ENCODE data around the gene UBE2J2.

The UBE2J2 gene

GRCh38 chr1:1264868-1265272, 8.8 kb downstream of the UBE2J2 start:
- no peak overlapping the region for H3K4me2 ChIP-seq (ENCODE audit: low read length)
- no peaks in the 10 kb centered on the region for H3K9me3 ChIP-seq (ENCODE audit: control insufficient read depth, insufficient read depth, low read length)
- H3K36me3 ChIP-seq (ENCODE audit: control insufficient read depth, low read length): peaks cover 74% of the 10 kb centered on the region
- H4K20me1 ChIP-seq (ENCODE audit: control insufficient read depth, insufficient read depth, low read depth, low read length): no peaks in the 10 kb centered on the region
- H3K79me2 ChIP-seq (ENCODE audit: control insufficient read depth, low read length): peaks cover 54% of the 10 kb centered on the region
- 0 out of 2 replicates have a peak, but pooled peaks cover 3% of the 10 kb centered on the region for H3F3A ChIP-seq (ENCODE audit: control insufficient read depth, insufficient read depth)
- TF ChIP-seq CTCF (IDR thresholded peaks at IDR 0.05; ENCODE audit: low read depth, low read length, poor library complexity, severe bottlenecking) (peak; percentile 34), EZH2phosphoT487 (IDR thresholded peaks at IDR 0.05; ENCODE audit: borderline replicate concordance, low read length) (no peak)
- no peaks in the 10 kb centered on the region for H3K9me2 ChIP-seq (replicated peaks; ENCODE audit: control insufficient read depth, low read length)
- no peaks in the 10 kb centered on the region for H3K27me3 ChIP-seq (ENCODE audit: control insufficient read depth, low read length)
- no peak overlapping the region for H3K27ac ChIP-seq (ENCODE audit: low read depth, low read length)
- H3K4me1 ChIP-seq (ENCODE audit: control insufficient read depth, low read length): peaks cover 14% of the 10 kb centered on the region
- no peak overlapping the region for H3K4me3 ChIP-seq (ENCODE audit: low read length)

- Histone ChIP-seq H3K27ac (ENCODE audit: low read depth, low read length) (no peak overlapping the region), H3K9me2 (replicated peaks; ENCODE audit: control insufficient read depth, low read length) (no peaks in the 10 kb centered on the region), H3K4me3 (ENCODE audit: low read length) (no peak overlapping the region), H3F3A (ENCODE audit: control insufficient read depth, insufficient read depth) (0 out of 2 replicates have a peak, but pooled peaks cover 3% of the 10 kb centered on the region), H3K79me2 (ENCODE audit: control insufficient read depth, low read length) (peaks cover 54% of the 10 kb centered on the region), H4K20me1 (ENCODE audit: control insufficient read depth, insufficient read depth, low read depth, low read length) (no peaks in the 10 kb centered on the region), H3K27me3 (ENCODE audit: control insufficient read depth, low read length) (no peaks in the 10 kb centered on the region), H3K9me3 (ENCODE audit: control insufficient read depth, insufficient read depth, low read length) (no peaks in the 10 kb centered on the region), H3K36me3 (ENCODE audit: control insufficient read depth, low read length) (peaks cover 79% of the 10 kb centered on the region), H3K4me1 (ENCODE audit: control insufficient read depth, low read length) (peaks cover 19% of the 10 kb centered on the region), H3K4me2 (ENCODE audit: low read length) (no peak overlapping the region)
- TF ChIP-seq EZH2phosphoT487 (IDR thresholded peaks at IDR 0.05; ENCODE audit: borderline replicate concordance, low read length) (no peak), CTCF (IDR thresholded peaks at IDR 0.05; ENCODE audit: low read depth, low read length, poor library complexity, severe bottlenecking) (no peak)
Observed at GRCh38 chr1:1264026-1264425, 9.6 kb downstream of the UBE2J2 start.

DNA sequence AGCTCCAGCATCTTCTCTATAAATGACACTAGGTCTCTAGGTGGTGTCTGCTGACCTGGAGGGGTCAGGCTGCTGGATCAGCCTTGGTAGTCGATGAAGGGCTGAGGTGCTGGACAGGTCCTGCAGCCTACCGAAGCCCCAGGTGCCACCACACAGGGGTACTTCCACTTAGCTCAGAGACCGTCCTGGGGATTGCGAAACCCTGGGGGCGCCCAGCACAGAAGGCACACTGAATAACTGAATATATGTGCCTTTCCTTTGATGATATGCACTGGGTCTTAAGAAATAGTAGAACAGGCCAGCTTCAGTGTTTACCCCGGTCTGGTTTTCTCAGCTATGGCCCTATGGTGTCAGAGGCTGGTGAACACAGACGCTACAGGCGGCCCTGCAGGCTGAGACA, 10.9 kb downstream of the UBE2J2 start:
- Histone ChIP-seq H3K4me1 (ENCODE audit: control insufficient read depth, low read length) (peaks cover 19% of the 10 kb centered on the region), H3K27ac (ENCODE audit: low read depth, low read length) (no peak overlapping the region), H3K4me2 (ENCODE audit: low read length) (no peak overlapping the region)

More for the DNA sequence above, 10.9 kb downstream of the UBE2J2 start:
- peaks cover 76% of the 10 kb centered on the region for H3K36me3 ChIP-seq (ENCODE audit: control insufficient read depth, low read length)
- H3K27me3 ChIP-seq (ENCODE audit: control insufficient read depth, low read length): no peaks in the 10 kb centered on the region
- TF ChIP-seq CTCF (IDR thresholded peaks at IDR 0.05; ENCODE audit: low read depth, low read length, poor library complexity, severe bottlenecking): no peak
- TF ChIP-seq EZH2phosphoT487 (IDR thresholded peaks at IDR 0.05; ENCODE audit: borderline replicate concordance, low read length): no peak
- no peak overlapping the region for H3K4me3 ChIP-seq (ENCODE audit: low read length)
- H4K20me1 ChIP-seq (ENCODE audit: control insufficient read depth, insufficient read depth, low read depth, low read length): no peaks in the 10 kb centered on the region
- H3K9me2 ChIP-seq (replicated peaks; ENCODE audit: control insufficient read depth, low read length): no peaks in the 10 kb centered on the region
- 0 out of 2 replicates have a peak, but pooled peaks cover 3% of the 10 kb centered on the region for H3F3A ChIP-seq (ENCODE audit: control insufficient read depth, insufficient read depth)
- H3K9me3 ChIP-seq (ENCODE audit: control insufficient read depth, insufficient read depth, low read length): no peaks in the 10 kb centered on the region
- H3K79me2 ChIP-seq (ENCODE audit: control insufficient read depth, low read length): peaks cover 49% of the 10 kb centered on the region
